HG03521 (cell line): Measurements from ENCODE around the gene ANO7.

Experiments
- ATAC-seq: cut with Tn5 transposase; IDR thresholded peaks from one replicate; pipeline ENCODE4 v1.9.1; 2021; ENCODE audit warnings: mild to moderate bottlenecking, moderate library complexity; ENCODE audit not compliant: unreplicated experiment

ANO7 gene

GRCh38 chr2:241188361-241189092 lies at the start of gene ANO7:
TSS of gene ANO7 (plus strand) at chr2:241188677. CDS start at chr2:241190064, 1,387 bp downstream.
- no peak for ATAC-seq

GRCh38 chr2:241139531-241140444 lies 48.7 kb upstream of the ANO7 start:
- ATAC-seq = no peak

- no peak for ATAC-seq
Observed at GRCh38 chr2:241140445-241140840, 48.0 kb upstream of the ANO7 start.

- no peak for ATAC-seq
Observed at GRCh38 chr2:241141214-241141770, 47.2 kb upstream of the ANO7 start.

- ATAC-seq = no peak
Observed at GRCh38 chr2:241142063-241142462, 46.4 kb upstream of the ANO7 start.

GRCh38 chr2:241142593-241142992 lies 45.9 kb upstream of the ANO7 start:
- ATAC-seq = no peak

- ATAC-seq = no peak
Observed at GRCh38 chr2:241146286-241146685, 42.2 kb upstream of the ANO7 start.

GRCh38 chr2:241147336-241147735 lies 41.1 kb upstream of the ANO7 start:
- ATAC-seq = no peak

GRCh38 chr2:241148239-241148638 lies 40.2 kb upstream of the ANO7 start:
- ATAC-seq = no peak

GRCh38 chr2:241148891-241149674 lies 39.4 kb upstream of the ANO7 start, which contains the start of gene PASK:
TSS of gene PASK (minus strand) at chr2:241149472. CDS start at chr2:241143032, 6,440 bp downstream.
- ATAC-seq = peak; percentile 62

- peak; percentile 12 for ATAC-seq
Observed at GRCh38 chr2:241149675-241149924, 38.9 kb upstream of the ANO7 start.

- ATAC-seq = peak; percentile 76
Observed at GRCh38 chr2:241149925-241150659, 38.4 kb upstream of the ANO7 start, which contains the start of gene PPP1R7. TSS of gene PPP1R7 (plus strand) at chr2:241150467. CDS start at chr2:241150496, 29 bp downstream.

- ATAC-seq = no peak
Observed at GRCh38 chr2:241150660-241151530, 37.6 kb upstream of the ANO7 start.

- ATAC-seq = no peak
Observed at GRCh38 chr2:241151934-241152660, 36.4 kb upstream of the ANO7 start.

GRCh38 chr2:241153616-241154015 lies 34.9 kb upstream of the ANO7 start:
- no peak for ATAC-seq

GRCh38 chr2:241154915-241155314 lies 33.6 kb upstream of the ANO7 start:
- ATAC-seq = no peak

- ATAC-seq = no peak
Observed at GRCh38 chr2:241155936-241156335, 32.5 kb upstream of the ANO7 start.

- ATAC-seq = no peak
Observed at GRCh38 chr2:241156971-241157441, 31.5 kb upstream of the ANO7 start.
